ENCODE data around the gene ARIH1.
"Not testable (repeated sequence)": the region's sequence is repeated elsewhere in the genome, so short reads cannot be mapped to it uniquely, and the experiment has no call there.

The ARIH1 gene

GRCh38 chr15:72473614-72474465 is at the start of gene ARIH1:
Gene ARIH1, plus strand, starts transcription at chr15:72474330. Its CDS starts 310 bp downstream, at chr15:72474640.
- peaks cover 15% of the 10 kb centered on the region for H3K4me1 ChIP-seq (ENCODE audit: control insufficient read depth, insufficient read depth, low read length, unreplicated experiment)
- peaks cover 48% of the 10 kb centered on the region for H3K79me2 ChIP-seq (ENCODE audit: control insufficient read depth, insufficient read depth, low read length, unreplicated experiment)
- peak within 1 kb of the TSS; percentile 94 for H2AFZ ChIP-seq (ENCODE audit: low read length, unreplicated experiment)
- H3K27me3 ChIP-seq (ENCODE audit: insufficient read depth, low read length) = no peaks in the 10 kb centered on the region
- H3K27ac ChIP-seq (ENCODE audit: low read depth, low read length) = peak within 1 kb of the TSS; percentile 99
- peaks cover 20% of the 10 kb centered on the region for H3K36me3 ChIP-seq (ENCODE audit: insufficient read depth, low read length)
- peak within 1 kb of the TSS; percentile 93 for H3K4me3 ChIP-seq (ENCODE audit: low read depth, low read length)

GRCh38 chr15:72426753-72427152 is 47.4 kb upstream of the ARIH1 start:
- Histone ChIP-seq H3K27ac (ENCODE audit: low read depth, low read length) (no peak overlapping the region), H3K27me3 (ENCODE audit: insufficient read depth, low read length) (peaks cover 21% of the 10 kb centered on the region; the same call in 1 of the 2 replicates), H3K36me3 (ENCODE audit: insufficient read depth, low read length) (no peaks in the 10 kb centered on the region), H2AFZ (ENCODE audit: low read length, unreplicated experiment) (no peak overlapping the region), H3K4me3 (ENCODE audit: low read depth, low read length) (no peak overlapping the region), H3K79me2 (ENCODE audit: control insufficient read depth, insufficient read depth, low read length, unreplicated experiment) (no peaks in the 10 kb centered on the region), H3K4me1 (ENCODE audit: control insufficient read depth, insufficient read depth, low read length, unreplicated experiment) (no peaks in the 10 kb centered on the region)

DNA sequence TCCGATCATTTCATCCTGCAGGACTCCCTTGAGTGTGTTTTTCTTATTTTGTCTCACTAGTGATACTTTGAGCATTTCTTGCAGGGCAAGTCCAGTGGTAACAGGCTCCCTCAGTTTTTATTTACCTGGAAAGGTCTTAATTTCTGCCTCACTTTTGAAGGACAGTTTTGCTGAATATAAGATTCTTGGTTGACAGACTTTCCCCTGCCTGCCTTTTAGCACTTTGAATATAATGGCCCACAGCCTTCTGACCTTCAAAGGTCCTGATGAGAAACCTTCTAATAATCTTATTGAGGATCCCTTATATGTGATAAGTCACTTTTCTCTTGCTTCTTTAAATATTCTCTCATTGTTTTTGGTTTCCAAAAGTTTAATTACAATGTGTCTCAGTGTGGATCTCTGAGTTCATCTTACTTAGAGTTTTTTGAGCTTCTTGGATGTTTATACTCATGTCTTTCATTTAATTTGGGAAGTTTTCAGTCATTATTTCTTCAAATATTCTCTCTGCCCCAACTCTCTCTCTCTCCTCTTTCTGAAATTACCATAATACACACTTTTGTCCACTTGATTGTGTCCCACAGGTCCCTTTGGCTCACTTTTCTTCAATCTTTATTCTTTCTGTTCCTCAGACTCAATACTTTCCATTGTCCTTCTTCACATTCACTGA is 36.3 kb upstream of the ARIH1 start:
- no peak overlapping the region for H3K27ac ChIP-seq (ENCODE audit: low read depth, low read length)
- peaks cover 41% of the 10 kb centered on the region for H3K27me3 ChIP-seq (ENCODE audit: insufficient read depth, low read length)
- no peaks in the 10 kb centered on the region for H3K36me3 ChIP-seq (ENCODE audit: insufficient read depth, low read length)
- H3K4me3 ChIP-seq (ENCODE audit: low read depth, low read length) = no peak overlapping the region
- H3K4me1 ChIP-seq (ENCODE audit: control insufficient read depth, insufficient read depth, low read length, unreplicated experiment) = no peaks in the 10 kb centered on the region
- H3K79me2 ChIP-seq (ENCODE audit: control insufficient read depth, insufficient read depth, low read length, unreplicated experiment) = no peaks in the 10 kb centered on the region
- H2AFZ ChIP-seq (ENCODE audit: low read length, unreplicated experiment) = no peak overlapping the region

GRCh38 chr15:72442848-72443247 is 31.3 kb upstream of the ARIH1 start:
- not testable (repeated sequence) for H3K4me3 ChIP-seq (ENCODE audit: low read depth, low read length); H3K27me3 ChIP-seq (ENCODE audit: insufficient read depth, low read length); H2AFZ ChIP-seq (ENCODE audit: low read length, unreplicated experiment); H3K36me3 ChIP-seq (ENCODE audit: insufficient read depth, low read length); H3K79me2 ChIP-seq (ENCODE audit: control insufficient read depth, insufficient read depth, low read length, unreplicated experiment); H3K27ac ChIP-seq (ENCODE audit: low read depth, low read length); H3K4me1 ChIP-seq (ENCODE audit: control insufficient read depth, insufficient read depth, low read length, unreplicated experiment)

DNA sequence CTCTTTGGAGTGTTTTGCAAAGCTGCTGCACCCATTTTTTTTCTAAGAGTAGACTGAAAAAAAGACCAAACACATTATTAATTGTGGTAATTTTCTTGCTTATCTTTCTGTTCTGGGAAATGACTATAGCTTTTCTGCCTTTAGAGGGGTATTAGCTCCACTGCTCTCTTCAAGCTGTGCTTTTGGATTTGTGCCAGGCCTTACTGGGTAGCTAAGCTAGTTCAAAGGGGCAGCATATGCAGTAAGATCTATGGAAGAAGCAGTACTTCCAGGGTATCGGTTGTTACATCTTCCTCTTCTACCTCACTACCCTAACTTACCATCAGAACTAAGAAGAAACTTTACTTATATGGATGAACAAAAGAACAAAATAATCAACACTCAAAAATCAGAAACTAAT is 28.7 kb upstream of the ARIH1 start:
- Histone ChIP-seq H2AFZ (ENCODE audit: low read length, unreplicated experiment) (no peak overlapping the region), H3K4me1 (ENCODE audit: control insufficient read depth, insufficient read depth, low read length, unreplicated experiment) (no peaks in the 10 kb centered on the region), H3K27me3 (ENCODE audit: insufficient read depth, low read length) (no peaks in the 10 kb centered on the region; the same call in 1 of the 2 replicates), H3K4me3 (ENCODE audit: low read depth, low read length) (no peak overlapping the region), H3K36me3 (ENCODE audit: insufficient read depth, low read length) (no peaks in the 10 kb centered on the region), H3K27ac (ENCODE audit: low read depth, low read length) (no peak overlapping the region), H3K79me2 (ENCODE audit: control insufficient read depth, insufficient read depth, low read length, unreplicated experiment) (no peaks in the 10 kb centered on the region)

- Histone ChIP-seq H3K36me3 (ENCODE audit: insufficient read depth, low read length) (no peaks in the 10 kb centered on the region), H2AFZ (ENCODE audit: low read length, unreplicated experiment) (no peak overlapping the region), H3K27me3 (ENCODE audit: insufficient read depth, low read length) (no peaks in the 10 kb centered on the region), H3K79me2 (ENCODE audit: control insufficient read depth, insufficient read depth, low read length, unreplicated experiment) (no peaks in the 10 kb centered on the region), H3K4me3 (ENCODE audit: low read depth, low read length) (no peak overlapping the region), H3K27ac (ENCODE audit: low read depth, low read length) (no peak overlapping the region), H3K4me1 (ENCODE audit: control insufficient read depth, insufficient read depth, low read length, unreplicated experiment) (no peaks in the 10 kb centered on the region)
Measured at GRCh38 chr15:72450805-72451204, 23.3 kb upstream of the ARIH1 start.

DNA sequence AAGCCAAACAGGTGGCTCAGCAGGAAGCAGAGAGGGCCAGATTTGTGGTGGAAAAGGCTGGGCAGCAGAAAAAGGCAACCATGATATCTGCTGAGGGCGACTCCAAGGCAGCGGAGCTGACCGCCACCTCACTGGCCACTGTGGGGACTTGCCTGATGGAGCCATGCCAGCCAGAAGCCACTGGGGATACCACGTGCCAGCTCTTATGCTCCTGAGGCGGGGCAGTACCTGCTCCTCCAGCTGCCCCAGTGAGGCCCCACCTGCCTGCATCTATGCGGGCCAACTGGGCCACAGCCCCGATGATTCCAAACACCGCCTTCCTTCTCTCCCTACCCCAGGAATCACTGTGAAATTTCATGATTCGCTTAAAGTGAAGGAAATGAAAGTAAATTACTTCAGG is 22.9 kb upstream of the ARIH1 start:
- H3K4me3 ChIP-seq (ENCODE audit: low read depth, low read length) = no peak overlapping the region
- no peak overlapping the region for H2AFZ ChIP-seq (ENCODE audit: low read length, unreplicated experiment)
- no peaks in the 10 kb centered on the region for H3K36me3 ChIP-seq (ENCODE audit: insufficient read depth, low read length)
- H3K79me2 ChIP-seq (ENCODE audit: control insufficient read depth, insufficient read depth, low read length, unreplicated experiment) = no peaks in the 10 kb centered on the region
- no peak overlapping the region for H3K27ac ChIP-seq (ENCODE audit: low read depth, low read length)
- no peaks in the 10 kb centered on the region for H3K27me3 ChIP-seq (ENCODE audit: insufficient read depth, low read length)
- no peaks in the 10 kb centered on the region for H3K4me1 ChIP-seq (ENCODE audit: control insufficient read depth, insufficient read depth, low read length, unreplicated experiment)

DNA sequence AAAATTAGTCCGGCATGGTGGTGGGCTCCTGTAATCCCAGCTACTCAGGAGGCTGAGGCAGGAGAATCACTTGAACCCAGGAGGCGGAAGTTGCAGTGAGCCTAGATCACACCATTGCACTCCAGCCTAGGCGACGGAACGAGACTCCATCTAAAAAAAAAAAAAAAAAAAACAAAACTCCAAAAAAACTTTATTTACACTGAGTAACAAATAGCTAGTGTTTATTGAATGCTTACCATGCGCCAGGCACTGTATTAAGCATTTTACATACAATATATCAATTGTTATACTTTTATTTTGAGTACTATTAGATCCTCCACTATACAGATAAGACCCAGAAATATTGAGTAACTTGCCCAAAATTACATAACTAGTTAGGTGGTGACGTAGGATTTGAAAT is 17.4 kb upstream of the ARIH1 start:
- H3K27ac ChIP-seq (ENCODE audit: low read depth, low read length) = no peak overlapping the region

DNA sequence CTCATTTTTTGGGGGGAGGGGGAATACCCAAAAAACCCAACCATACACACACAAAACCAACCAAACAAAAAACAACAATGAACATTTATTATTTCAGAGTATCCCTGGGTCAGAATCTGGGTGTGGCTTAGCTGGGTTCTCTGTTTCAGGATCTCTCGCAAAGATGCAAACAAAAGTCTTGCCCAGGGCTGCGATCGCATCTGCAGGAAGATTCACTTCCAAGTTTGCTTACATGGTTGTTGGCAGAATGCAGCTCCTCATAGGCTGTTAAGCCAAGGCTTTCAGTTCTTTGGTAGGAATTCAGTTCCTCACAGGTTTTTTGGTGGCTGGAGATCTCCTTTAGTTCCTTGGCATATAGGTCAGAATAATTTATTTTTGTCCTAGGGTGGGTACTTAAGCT is 13.7 kb upstream of the ARIH1 start:
- Histone ChIP-seq H3K27me3 (ENCODE audit: insufficient read depth, low read length) (no peaks in the 10 kb centered on the region), H2AFZ (ENCODE audit: low read length, unreplicated experiment) (no peak overlapping the region), H3K36me3 (ENCODE audit: insufficient read depth, low read length) (no peaks in the 10 kb centered on the region), H3K79me2 (ENCODE audit: control insufficient read depth, insufficient read depth, low read length, unreplicated experiment) (no peaks in the 10 kb centered on the region), H3K4me1 (ENCODE audit: control insufficient read depth, insufficient read depth, low read length, unreplicated experiment) (peaks cover 5% of the 10 kb centered on the region), H3K27ac (ENCODE audit: low read depth, low read length) (no peak overlapping the region), H3K4me3 (ENCODE audit: low read depth, low read length) (no peak overlapping the region)

More for the DNA sequence above, 17.4 kb upstream of the ARIH1 start:
- Histone ChIP-seq H2AFZ (ENCODE audit: low read length, unreplicated experiment) (no peak overlapping the region), H3K36me3 (ENCODE audit: insufficient read depth, low read length) (no peaks in the 10 kb centered on the region), H3K4me3 (ENCODE audit: low read depth, low read length) (no peak overlapping the region), H3K79me2 (ENCODE audit: control insufficient read depth, insufficient read depth, low read length, unreplicated experiment) (no peaks in the 10 kb centered on the region), H3K4me1 (ENCODE audit: control insufficient read depth, insufficient read depth, low read length, unreplicated experiment) (peaks cover 5% of the 10 kb centered on the region), H3K27me3 (ENCODE audit: insufficient read depth, low read length) (no peaks in the 10 kb centered on the region)

DNA sequence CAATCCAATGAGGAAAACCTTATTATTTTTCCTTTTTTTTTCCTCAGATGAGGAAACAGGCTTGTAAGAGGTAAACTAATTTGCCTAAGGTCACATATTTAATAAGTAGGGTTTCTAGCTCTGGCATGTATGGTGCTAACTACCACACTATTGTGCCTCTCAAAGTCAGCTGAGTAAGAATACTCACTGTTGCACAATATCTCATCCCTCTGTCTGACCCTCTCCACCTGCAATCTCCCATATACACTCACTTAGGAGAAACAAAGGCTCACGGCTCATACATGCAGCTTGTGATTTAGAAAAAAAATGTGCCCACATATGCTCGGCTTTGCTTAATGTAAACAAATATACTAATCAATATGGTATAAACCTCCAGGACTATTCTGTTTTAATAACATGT is 10.4 kb upstream of the ARIH1 start:
- Histone ChIP-seq H3K4me3 (ENCODE audit: low read depth, low read length) (no peak overlapping the region), H3K36me3 (ENCODE audit: insufficient read depth, low read length) (no peaks in the 10 kb centered on the region), H2AFZ (ENCODE audit: low read length, unreplicated experiment) (no peak overlapping the region), H3K27me3 (ENCODE audit: insufficient read depth, low read length) (no peaks in the 10 kb centered on the region), H3K27ac (ENCODE audit: low read depth, low read length) (no peak overlapping the region), H3K79me2 (ENCODE audit: control insufficient read depth, insufficient read depth, low read length, unreplicated experiment) (no peaks in the 10 kb centered on the region), H3K4me1 (ENCODE audit: control insufficient read depth, insufficient read depth, low read length, unreplicated experiment) (peaks cover 5% of the 10 kb centered on the region)

- Histone ChIP-seq H2AFZ (ENCODE audit: low read length, unreplicated experiment) (no peak overlapping the region), H3K4me3 (ENCODE audit: low read depth, low read length) (no peak overlapping the region), H3K27ac (ENCODE audit: low read depth, low read length) (no peak overlapping the region), H3K36me3 (ENCODE audit: insufficient read depth, low read length) (no peaks in the 10 kb centered on the region), H3K4me1 (ENCODE audit: control insufficient read depth, insufficient read depth, low read length, unreplicated experiment) (peaks cover 5% of the 10 kb centered on the region), H3K27me3 (ENCODE audit: insufficient read depth, low read length) (no peaks in the 10 kb centered on the region), H3K79me2 (ENCODE audit: control insufficient read depth, insufficient read depth, low read length, unreplicated experiment) (no peaks in the 10 kb centered on the region)
Measured at GRCh38 chr15:72464251-72464650, 9.9 kb upstream of the ARIH1 start.

All from ACC112 (cell line).